ENCODE results near the gene USP44.
"Not testable (repeated sequence)": the region's sequence is repeated elsewhere in the genome, so short reads cannot be mapped to it uniquely, and the experiment has no call there.

USP44 gene

GRCh38 chr12:95551305-95551704, at the start of gene USP44:
USP44 (minus strand) TSS chr12:95551476; CDS start chr12:95534256, 17,220 bp downstream.
- DNase-seq (ENCODE audit: low read depth), result no peak

GRCh38 chr12:95600567-95600966, 49.3 kb upstream of the USP44 start:
- DNase-seq (ENCODE audit: low read depth), result no peak

GRCh38 chr12:95599880-95600279, 48.6 kb upstream of the USP44 start:
- DNase-seq (ENCODE audit: low read depth), result no peak

GRCh38 chr12:95594136-95594535, 42.9 kb upstream of the USP44 start:
- no peak for DNase-seq (ENCODE audit: low read depth)

- DNase-seq (ENCODE audit: low read depth), result no peak
Measured at GRCh38 chr12:95593266-95593871, 42.1 kb upstream of the USP44 start.

- DNase-seq (ENCODE audit: low read depth), result no peak
Measured at GRCh38 chr12:95591731-95592130, 40.5 kb upstream of the USP44 start.

GRCh38 chr12:95590775-95591174, 39.5 kb upstream of the USP44 start:
- no peak for DNase-seq (ENCODE audit: low read depth)

- no peak for DNase-seq (ENCODE audit: low read depth)
Measured at GRCh38 chr12:95583933-95584332, 32.7 kb upstream of the USP44 start.

- DNase-seq (ENCODE audit: low read depth), result no peak
Measured at GRCh38 chr12:95582230-95583058, 31.2 kb upstream of the USP44 start.

GRCh38 chr12:95577820-95578219, 26.5 kb upstream of the USP44 start:
- no peak for DNase-seq (ENCODE audit: low read depth)

- no peak for DNase-seq (ENCODE audit: low read depth)
Measured at GRCh38 chr12:95574799-95575452, 23.6 kb upstream of the USP44 start.

GRCh38 chr12:95573951-95574576, 22.8 kb upstream of the USP44 start:
- no peak for DNase-seq (ENCODE audit: low read depth)

GRCh38 chr12:95571369-95571768, 20.1 kb upstream of the USP44 start:
- DNase-seq (ENCODE audit: low read depth), result no peak

GRCh38 chr12:95568045-95568444, 16.8 kb upstream of the USP44 start:
- not testable (repeated sequence) for DNase-seq (ENCODE audit: low read depth)

GRCh38 chr12:95557625-95558024, 6.3 kb upstream of the USP44 start:
- no peak for DNase-seq (ENCODE audit: low read depth)

- DNase-seq (ENCODE audit: low read depth), result no peak
Measured at GRCh38 chr12:95554532-95555071, 3.3 kb upstream of the USP44 start.

- DNase-seq (ENCODE audit: low read depth), result no peak
Measured at GRCh38 chr12:95553197-95553943, 2.1 kb upstream of the USP44 start.

- no peak for DNase-seq (ENCODE audit: low read depth)
Measured at GRCh38 chr12:95551913-95552516, 739 bp upstream of the USP44 start.

GRCh38 chr12:95549392-95550084, 1.7 kb downstream of the USP44 start:
- DNase-seq (ENCODE audit: low read depth), result no peak
